Breast epithelium (tissue), 4 donors: ENCODE data around the gene HNRNPF. TPM values are rescaled to one million over a fixed set of nuclear protein-coding genes. Genes with fewer than 3 reads are reported as not detected.
"Not testable (repeated sequence)": the region's sequence is repeated elsewhere in the genome, so short reads cannot be mapped to it uniquely, and the experiment has no call there.

Experiments
- DNase-seq, 2 donors: peaks; one replicate each; pipeline ENCODE4 v3.0.0-alpha.2; 2019; ENCODE audit warnings: low spot score in 2 of 2
- H3K27ac ChIP-seq, 2 donors: fragments of 200-600 bp; sonication (generic) in 1 of 2; one replicate each; pipeline ENCODE4 v1.5.1; 2016 to 2019; ENCODE audit warnings: mild to moderate bottlenecking in 1 of 2
- H3K27me3 ChIP-seq, 2 donors: fragments of 200-600 bp; sonication (generic) in 1 of 2; one replicate each; pipeline versions ENCODE4 v1.5.1 to v1.6.0; 2017 to 2019; ENCODE audit warnings: control low read depth in 1 of 2, mild to moderate bottlenecking in 1 of 2
- H3K36me3 ChIP-seq: fragments of 200-600 bp; one replicate; pipeline ENCODE4 v1.5.1; 2019
- H3K4me1 ChIP-seq, 2 donors: fragments of 200-600 bp; sonication (generic); one replicate each; pipeline ENCODE4 v1.5.1; 2016 to 2019; ENCODE audit warnings: control low read depth in 1 of 2
- H3K4me3 ChIP-seq, 3 donors: fragments of 200-600 bp; sonication (generic); 1 replicate in 2 of 3; 2 replicates in 1 of 3; pipeline ENCODE4 v1.5.1; 2016 to 2019; ENCODE audit warnings: mild to moderate bottlenecking in 3 of 3, moderate library complexity in 2 of 3
- H3K9me3 ChIP-seq, 2 donors: fragments of 200-600 bp; sonication (generic) in 1 of 2; one replicate each; pipeline ENCODE4 v1.5.1; 2016 to 2019; ENCODE audit warnings: control low read depth in 1 of 2
- CTCF ChIP-seq, 3 donors: fragments of 450-650 bp; IDR thresholded peaks; one replicate each; pipeline ENCODE4 v1.5.1; 2016 to 2017; ENCODE audit warnings: antibody characterized with exemption in 3 of 3, mild to moderate bottlenecking in 3 of 3, moderate library complexity in 3 of 3
- POLR2A ChIP-seq: fragments of 450-650 bp; IDR thresholded peaks from one replicate; pipeline ENCODE4 v1.6.1; 2016; ENCODE audit warnings: antibody characterized with exemption, mild to moderate bottlenecking, moderate library complexity
- POLR2AphosphoS5 ChIP-seq, 3 donors: sonication (generic); formaldehyde crosslinking; IDR thresholded peaks; one replicate each; pipeline ENCODE4 v1.6.1; 2017; ENCODE audit warnings: antibody characterized with exemption in 3 of 3
- intact Hi-C: fragments of 100-400 bp; cut with DNase I; formaldehyde crosslinking; loops from one replicate; pipeline ENCODE4 v1.15.1; 2023; ENCODE audit warnings: low total_unique reads
- total RNA-seq, 3 donors: library from RNA; depleted of rRNA; stranded (reverse); fragments of >200 nt; gene quantifications; one replicate each; pipeline ENCODE4 v1.1.0, GENCODE V29; 2016

Gene HNRNPF
- total RNA-seq, 3 donors from 2014 or later, result 175 to 213 (median 207) TPM

- DNase-seq, result no peak
- TF ChIP-seq CTCF (IDR thresholded peaks at IDR 0.05), result no peak
- no peak for TF ChIP-seq POLR2A
- TF ChIP-seq POLR2AphosphoS5 (IDR thresholded peaks at IDR 0.05), result no peak
- intact Hi-C loops, result loop anchor here (5.0 kb wide), 1 partner anchor 472 kb away; no protein-coding TSS in a partner anchor
- H3K9me3 ChIP-seq, result no peaks in the 10 kb centered on the region
- no peaks in the 10 kb centered on the region for H3K27me3 ChIP-seq
- no peak overlapping the region for H3K4me3 ChIP-seq
- no peak overlapping the region for H3K27ac ChIP-seq
- no peaks in the 10 kb centered on the region for H3K36me3 ChIP-seq
- no peaks in the 10 kb centered on the region for H3K4me1 ChIP-seq
Measured at GRCh38 chr10:43424416-43424815, 15.4 kb upstream of the HNRNPF start.

GRCh38 chr10:43421944-43422343 lies 13.0 kb upstream of the HNRNPF start:
- not testable (repeated sequence) for H3K36me3 ChIP-seq, H3K4me1 ChIP-seq, H3K4me3 ChIP-seq, H3K9me3 ChIP-seq, DNase-seq, H3K27me3 ChIP-seq
- intact Hi-C loops, result loop anchor here (5.0 kb wide), 1 partner anchor 470 kb away; no protein-coding TSS in a partner anchor
- H3K27ac ChIP-seq, result peak overlapping the region; percentile 90 to 94

GRCh38 chr10:43421519-43421918 lies 12.5 kb upstream of the HNRNPF start:
- no peak for TF ChIP-seq POLR2AphosphoS5 (IDR thresholded peaks at IDR 0.05)
- no peak for TF ChIP-seq CTCF (IDR thresholded peaks at IDR 0.05)
- no peak for TF ChIP-seq POLR2A
- Histone ChIP-seq H3K4me1 (no peaks in the 10 kb centered on the region), H3K4me3 (peak overlapping the region in 1 of 3 donors; percentile 63), H3K27ac (peak overlapping the region; percentile 90 to 94), H3K9me3 (no peaks in the 10 kb centered on the region), H3K36me3 (no peaks in the 10 kb centered on the region), H3K27me3 (no peaks in the 10 kb centered on the region)
- intact Hi-C loops, result loop anchor here (5.0 kb wide), 1 partner anchor 469 kb away; no protein-coding TSS in a partner anchor
- DNase-seq, result no peak

- Histone ChIP-seq H3K27ac (peak overlapping the region; percentile 90 to 94), H3K36me3 (no peaks in the 10 kb centered on the region), H3K27me3 (no peaks in the 10 kb centered on the region), H3K4me3 (peak overlapping the region; percentile 50 to 64 (median 63)), H3K9me3 (no peaks in the 10 kb centered on the region), H3K4me1 (no peaks in the 10 kb centered on the region)
- DNase-seq, result no peak
- TF ChIP-seq POLR2AphosphoS5 (IDR thresholded peaks at IDR 0.05) (no peak), POLR2A (no peak), CTCF (IDR thresholded peaks at IDR 0.05) (no peak)
- intact Hi-C loops, result loop anchor here (5.0 kb wide), 1 partner anchor 469 kb away; no protein-coding TSS in a partner anchor
Measured at GRCh38 chr10:43421201-43421507, 12.2 kb upstream of the HNRNPF start.

GRCh38 chr10:43420369-43421200 lies 11.6 kb upstream of the HNRNPF start:
- Histone ChIP-seq H3K4me1 (no peaks in the 10 kb centered on the region), H3K9me3 (no peaks in the 10 kb centered on the region), H3K27ac (peak overlapping the region; percentile 90 to 94), H3K36me3 (no peaks in the 10 kb centered on the region), H3K4me3 (peak overlapping the region; percentile 50 to 64 (median 63)), H3K27me3 (no peaks in the 10 kb centered on the region)
- peak; percentile 67 to 73 for DNase-seq
- TF ChIP-seq POLR2A (peak; percentile 7), CTCF (IDR thresholded peaks at IDR 0.05) (no peak), POLR2AphosphoS5 (IDR thresholded peaks at IDR 0.05) (peak; percentile 76 to 92 (median 81))
- intact Hi-C loops, result loop anchor here (5.0 kb wide), 1 partner anchor 468 kb away; no protein-coding TSS in a partner anchor
